HG03159 (cell line): ENCODE measurements around the gene SYNGAP1.

Source experiments
- ATAC-seq: cut with Tn5 transposase; IDR thresholded peaks from one replicate; pipeline ENCODE4 v1.9.1; 2021; ENCODE audit warnings: mild to moderate bottlenecking, moderate library complexity; ENCODE audit not compliant: unreplicated experiment

The SYNGAP1 gene

DNA sequence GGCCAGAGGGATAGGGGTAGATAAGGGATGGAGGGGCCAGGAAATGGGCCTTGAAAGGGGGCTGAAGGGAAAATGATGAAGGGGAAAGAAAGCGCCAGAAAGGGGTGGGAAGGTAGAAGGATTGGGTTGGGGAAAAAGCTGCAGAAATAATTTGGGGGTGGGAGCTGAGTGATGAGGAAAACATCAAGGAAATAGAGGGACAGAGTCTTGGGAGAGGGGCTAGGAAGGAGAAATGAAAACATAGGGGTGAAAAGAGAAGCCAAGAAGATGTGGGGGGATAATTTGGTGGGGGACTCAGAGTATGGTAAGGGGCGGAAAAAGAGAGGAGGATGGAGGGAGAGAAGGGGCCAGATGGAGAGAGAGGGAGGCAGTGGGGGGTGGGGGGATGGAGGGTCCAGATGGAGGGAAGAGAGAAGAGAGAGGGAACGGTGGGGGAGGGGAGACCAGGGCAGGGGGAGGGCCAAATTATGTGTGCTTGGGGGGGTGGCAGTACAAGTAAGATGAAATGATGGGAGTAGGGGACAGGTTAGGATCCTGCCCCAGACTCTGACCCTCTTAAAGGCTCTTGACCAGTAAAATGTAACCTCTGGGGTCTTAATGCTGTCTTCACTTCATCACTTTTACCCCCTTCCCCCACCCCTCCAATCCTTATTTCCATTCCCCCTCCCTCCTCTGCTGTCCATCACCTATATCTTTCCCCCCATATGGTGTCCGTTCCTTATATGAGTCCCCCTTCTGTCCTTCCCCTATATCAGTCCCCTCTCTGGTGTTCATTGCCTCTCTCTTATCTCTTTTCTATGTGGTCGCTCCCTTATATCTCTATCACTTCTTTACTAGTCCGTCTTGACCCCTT, 852 bp downstream of the SYNGAP1 start:
- ATAC-seq: no peak

DNA sequence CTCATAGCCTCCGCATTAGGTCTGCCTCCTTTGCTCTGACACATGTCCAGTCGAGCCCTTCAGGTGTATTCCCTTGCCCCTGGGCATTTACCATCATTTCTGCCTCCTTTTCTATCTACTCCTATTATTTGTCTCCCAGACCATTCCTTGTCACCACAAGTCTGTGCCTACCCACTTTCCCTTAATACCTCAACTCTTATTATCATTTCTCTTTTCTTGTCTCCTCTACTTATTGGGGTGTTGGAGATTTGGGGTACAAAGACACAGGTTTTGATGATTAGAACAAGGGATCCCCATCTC, 1.4 kb downstream of the SYNGAP1 start:
- ATAC-seq: no peak

DNA sequence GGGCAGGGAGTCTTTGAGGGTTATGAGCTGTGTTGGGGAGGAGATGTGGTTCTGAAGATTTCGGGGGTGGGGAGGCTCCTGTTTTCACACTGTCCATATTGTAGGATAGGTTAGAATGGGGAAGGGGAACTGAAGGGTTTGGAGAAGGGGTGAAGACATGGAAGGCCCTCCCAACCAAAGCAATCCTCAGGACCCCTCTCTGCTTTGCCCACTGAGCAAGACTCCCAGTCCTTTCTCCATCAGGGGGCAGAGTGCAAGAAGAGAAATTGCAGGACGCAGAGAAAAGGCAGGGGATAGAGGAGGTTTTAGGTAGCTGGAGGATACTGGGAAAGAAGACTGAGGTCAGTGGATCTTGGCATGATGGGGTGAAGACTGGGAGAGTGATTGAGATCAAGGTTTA, 3.9 kb downstream of the SYNGAP1 start:
- no peak for ATAC-seq

DNA sequence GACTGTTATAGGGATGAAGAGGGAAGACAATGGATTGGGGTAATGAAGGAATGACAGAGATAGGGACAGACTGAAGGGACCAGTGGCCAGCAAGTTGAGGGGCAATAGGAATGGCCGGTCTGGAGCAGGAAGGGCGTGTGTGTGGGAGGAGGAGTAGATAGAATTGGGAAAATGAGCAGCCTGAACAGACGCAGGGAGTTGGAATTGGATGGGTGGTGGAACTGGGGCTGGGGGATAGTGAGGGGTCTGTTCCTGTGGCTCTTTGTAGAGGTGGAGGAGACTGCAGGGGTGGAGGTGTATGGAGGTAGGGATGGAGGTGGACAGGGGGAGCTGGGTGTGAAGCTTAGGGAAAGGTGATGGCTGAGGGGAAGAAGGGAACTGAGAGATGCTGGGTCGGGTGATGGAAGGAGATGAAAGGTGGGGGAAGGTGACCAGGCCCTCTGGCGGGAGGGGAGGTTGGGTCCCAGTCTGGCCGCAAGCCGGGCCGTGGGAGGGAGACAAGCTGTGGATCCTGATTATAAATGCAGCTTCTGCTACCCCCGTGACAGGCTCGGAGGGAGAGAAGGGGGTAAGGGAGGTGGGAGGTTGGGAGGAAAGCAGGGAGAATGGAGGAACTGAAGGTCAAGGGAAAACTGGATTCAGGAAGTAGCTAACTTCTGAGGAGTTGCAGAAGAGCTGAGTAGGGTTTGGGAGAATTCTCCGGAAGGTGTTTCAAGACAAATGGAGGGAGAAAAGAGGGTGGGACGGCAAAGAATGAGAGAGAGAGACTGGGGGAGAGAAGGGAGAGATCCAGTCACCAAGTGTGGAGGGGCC, 5.2 kb downstream of the SYNGAP1 start:
- ATAC-seq: no peak

DNA sequence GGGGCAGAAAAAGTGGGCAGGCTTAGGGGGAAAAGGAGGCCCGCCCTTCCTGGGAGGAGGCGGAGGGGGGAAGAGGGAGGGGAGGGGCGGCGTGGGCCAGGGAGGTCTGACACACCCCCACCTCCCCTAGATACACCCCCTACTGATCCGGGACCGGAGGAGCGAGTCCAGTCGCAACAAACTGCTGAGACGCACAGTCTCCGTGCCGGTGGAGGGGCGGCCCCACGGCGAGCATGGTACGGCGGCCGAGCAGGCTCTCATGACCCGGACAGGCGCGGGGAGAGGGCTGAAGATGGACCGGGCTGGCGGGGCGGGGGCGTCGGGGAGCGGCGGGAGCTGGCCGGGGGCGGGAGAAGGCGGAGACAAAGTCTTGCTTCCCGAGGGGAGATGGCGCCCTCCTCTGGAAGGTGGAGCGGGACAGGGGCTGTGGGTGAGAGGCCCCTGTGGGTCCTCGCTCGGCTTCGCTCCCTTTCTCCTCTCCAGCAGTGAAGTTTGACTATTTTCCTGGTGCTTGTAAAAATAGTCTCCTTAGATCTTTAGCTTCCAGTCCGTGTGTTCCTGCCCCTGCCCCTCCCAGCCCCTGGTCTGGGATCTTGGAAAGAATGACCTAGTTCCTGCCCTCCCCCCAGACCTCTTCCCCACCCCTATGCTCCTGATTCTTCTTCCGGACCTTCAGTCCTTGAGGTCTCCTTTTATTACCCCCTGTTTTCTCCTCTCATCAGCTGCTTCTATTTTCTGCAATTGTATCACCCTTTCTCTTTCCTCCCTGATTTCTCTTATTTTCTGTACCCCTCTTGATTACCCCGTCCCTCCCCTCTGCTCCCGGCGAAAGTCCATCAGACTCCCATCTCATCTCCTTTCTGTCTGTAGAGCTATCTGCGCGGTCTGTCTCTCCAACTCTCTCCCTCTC, 6.1 kb downstream of the SYNGAP1 start:
- ATAC-seq: no peak

DNA sequence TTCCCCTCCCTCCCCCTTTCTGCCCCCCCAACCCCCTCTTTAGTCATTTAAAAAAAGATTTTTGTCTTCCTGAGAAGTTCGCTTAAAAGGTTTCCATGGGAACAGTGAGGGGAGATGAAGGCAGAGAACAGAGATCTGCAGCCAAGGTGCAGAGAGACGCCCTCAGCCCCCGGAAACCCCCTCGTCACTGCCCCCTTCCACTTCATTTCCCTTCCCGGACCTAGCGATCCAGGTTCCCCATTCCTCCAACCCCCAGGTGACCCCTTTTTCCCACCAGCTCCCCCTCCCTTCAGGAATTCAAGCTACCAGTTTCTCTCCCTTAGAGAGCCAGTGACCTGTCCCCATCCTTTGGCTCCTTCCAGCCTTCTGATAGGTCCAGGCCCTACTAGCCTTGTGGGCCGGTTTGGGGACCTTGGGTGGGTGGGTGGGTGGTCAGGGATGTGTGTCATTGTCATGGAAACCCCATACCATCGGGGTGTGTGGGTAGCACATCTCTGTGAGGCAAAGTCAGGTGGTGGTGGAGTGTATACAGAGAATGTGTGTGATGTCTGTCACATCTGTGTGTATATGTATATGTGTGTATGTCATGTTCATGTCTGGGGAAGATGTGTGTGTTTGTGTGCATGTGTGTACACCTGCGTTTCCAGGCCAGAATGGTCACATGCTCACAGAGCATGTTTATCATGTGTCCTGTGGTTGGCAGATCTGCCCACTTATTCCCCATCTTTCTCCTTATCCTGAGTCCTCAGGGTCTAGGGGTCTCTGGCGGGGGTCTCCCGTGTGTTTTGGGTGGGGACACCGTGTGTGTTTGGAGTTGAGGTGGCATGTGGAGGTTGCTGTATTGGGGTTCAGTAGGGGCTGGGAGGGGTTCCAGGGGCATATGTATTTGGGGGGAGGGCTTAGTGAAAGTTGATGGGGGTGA, 7.0 kb downstream of the SYNGAP1 start:
- ATAC-seq: no peak

DNA sequence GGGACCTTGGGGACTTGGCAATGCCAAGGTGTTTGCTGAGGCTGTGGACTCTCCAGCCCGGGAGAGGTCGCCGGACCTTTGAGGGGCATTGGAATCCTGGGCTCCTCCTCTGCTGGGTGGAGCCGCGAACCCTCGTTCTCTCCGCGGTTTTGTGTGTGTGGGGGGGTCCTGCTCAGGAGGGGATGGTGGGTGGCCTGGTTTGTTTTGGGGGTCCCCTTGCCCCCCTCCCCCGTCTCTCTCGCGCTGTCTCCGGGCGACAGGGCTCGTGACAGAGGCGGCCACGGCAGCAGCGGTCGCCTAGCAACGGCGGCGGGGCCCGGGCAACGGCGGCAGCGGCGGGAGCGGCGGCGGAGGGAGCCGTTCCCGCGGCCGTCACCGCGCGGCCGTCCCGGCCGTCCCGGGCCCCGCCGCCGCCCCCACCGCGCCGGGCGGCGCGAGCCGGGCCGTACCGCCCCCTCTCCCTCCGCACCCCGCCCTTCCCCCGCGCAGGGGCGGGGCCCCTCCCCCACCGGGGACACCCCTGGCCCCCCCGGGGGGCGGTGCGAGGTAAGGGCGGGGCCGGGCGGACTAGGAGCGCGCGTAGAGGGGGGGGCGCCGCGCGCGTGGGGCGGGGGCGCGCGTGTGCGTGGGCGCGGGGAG, 7.8 kb downstream of the SYNGAP1 start:
- no peak for ATAC-seq

DNA sequence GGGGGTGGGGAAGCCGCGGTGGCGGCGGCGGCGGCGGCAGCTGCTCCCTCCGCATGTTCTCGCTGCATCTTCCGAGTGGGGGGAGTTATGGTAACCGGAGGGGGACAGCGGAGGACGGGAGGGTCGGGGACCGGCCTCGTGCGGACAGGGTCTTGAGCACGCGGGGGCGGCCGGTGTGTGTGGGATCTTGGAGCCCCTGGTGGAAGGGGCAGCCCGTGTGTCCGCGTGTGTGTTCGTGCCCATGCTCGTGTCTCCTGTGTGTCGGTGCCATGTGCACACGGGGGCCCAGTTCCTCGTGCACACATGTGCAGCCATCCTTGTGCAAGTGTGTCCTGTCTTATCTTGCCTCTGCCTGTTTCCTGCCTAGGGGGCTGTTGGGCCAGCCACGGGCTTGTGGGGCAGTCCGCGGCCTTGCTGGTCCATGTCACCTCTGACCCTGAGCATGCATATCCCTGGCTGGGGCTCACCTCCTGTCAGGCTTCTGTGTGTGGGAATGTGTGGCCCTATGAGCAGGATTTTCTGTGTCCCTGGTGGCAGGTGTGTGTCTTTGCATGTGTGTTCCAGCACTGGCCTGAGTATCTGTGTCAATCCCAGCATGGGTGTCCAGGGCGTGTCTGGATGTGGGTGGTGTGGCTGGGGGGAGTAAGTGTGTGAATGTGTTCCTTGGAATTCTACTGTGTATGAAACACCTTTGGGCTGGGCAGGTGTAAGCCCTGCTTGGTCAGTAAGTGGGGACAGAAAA, 8.5 kb downstream of the SYNGAP1 start:
- ATAC-seq: no peak

DNA sequence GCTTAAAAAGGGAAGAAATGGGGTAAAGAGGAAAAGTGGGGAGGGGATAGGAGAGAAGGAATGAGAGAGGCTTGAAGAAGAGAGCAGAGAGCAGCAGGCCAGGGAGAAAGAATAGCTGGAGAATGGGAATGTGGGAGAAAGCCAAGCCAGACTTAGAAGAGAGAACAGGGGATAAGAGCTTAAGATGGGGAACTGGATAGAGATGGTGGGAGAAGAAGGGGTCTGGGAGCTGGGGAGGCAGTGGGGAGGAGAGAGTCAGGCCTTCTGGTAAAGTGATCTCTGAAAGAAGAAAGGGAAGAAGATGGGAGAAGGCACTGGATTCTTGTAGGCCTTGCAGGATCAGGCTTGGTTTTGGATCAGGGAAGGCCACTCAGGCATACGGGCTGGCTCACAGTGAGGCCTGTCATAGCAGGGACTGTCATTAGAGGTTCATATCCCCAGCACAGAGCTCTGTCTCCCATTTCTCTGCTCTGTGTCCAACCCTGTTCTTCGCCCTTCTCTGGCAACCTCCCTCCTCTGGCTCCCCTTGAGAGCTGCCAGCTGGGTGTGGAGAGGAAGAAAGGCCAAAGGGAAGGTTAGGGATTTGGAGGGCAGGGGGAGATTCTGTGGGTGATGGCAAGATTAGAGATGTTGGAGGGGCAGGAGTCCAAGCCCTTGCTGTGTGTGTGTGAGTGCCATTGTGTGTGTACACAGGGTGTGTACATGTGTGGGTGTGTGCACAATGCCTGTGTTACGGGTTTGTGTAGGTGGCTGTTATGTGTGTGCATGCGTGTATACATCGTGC, 9.3 kb downstream of the SYNGAP1 start:
- no peak for ATAC-seq

DNA sequence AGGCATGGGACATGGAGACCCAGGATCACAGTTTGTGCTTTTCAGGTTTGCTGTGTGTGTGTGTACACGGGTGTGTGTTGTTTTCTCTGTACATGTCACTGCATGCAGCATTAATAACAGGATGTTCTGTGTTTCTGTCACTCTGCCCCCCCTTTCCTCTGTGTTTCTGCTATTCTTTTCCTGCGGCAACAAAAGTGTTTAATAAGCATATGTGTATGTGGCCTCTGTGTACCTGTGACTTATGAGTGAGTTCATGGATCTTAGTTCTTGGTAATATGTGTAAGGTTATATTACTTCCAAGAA, 9.8 kb downstream of the SYNGAP1 start:
- ATAC-seq: no peak

DNA sequence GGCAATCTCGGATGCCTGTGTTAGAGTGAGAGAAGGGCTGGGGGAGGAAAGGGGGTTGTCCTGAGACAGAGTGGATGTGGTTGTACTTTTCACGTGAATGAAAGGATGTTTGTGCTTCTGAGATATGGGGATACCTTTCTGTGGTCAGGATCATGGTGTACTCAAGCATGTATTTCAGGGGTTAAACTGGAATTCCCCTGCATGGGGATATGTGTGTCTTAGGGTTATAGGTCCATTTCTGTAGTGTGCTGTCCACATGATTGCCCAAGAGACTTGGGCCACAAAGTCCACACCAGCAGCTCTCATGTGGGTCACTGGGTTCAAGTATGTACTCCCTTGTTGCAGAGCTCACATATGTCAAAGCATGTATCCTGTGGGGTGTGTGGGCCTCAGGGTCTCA, 10.5 kb downstream of the SYNGAP1 start:
- no peak for ATAC-seq

DNA sequence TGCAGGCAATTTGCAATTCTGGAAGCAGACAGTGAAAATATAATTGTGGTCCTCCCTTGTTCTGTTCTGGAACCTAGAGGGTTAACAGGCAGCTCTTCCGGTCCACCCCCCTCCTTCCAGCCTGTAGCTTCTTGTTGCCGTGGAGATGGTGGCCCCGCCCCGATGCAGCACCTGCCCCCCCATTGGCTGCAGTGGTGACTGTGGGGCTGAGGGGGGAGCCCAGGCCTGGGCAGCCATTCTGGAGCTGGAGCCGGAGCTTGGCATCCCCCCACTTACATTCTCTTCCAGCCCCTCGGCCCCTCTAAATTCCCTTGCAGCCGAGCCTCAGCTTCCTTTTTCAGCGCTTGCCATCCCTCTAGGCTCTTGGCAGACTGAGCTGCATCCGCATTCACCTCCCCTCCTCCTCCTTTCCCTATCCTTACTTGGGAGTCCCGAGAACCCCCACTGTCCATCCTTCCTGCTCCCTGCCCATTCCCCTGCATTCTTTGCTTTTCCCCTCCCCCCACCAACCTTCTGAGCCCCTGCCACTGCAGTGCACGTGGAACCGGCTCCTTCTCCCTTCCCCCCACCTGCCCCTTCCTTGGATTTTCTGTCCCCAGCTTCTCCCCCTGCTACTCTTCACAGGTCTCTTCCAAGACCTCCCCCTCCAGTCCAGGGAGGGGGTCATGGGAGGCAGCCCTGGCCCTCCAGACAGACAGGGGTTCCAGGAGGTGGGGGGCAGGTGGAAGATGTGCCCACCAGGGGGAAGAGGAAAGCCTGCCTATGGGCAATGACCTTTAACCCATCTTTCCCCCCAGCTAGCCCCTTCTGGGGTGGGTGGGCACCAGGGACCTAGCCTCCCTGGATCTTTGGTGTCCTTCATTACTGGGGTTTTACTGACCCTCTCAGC, 11.4 kb downstream of the SYNGAP1 start:
- no peak for ATAC-seq

DNA sequence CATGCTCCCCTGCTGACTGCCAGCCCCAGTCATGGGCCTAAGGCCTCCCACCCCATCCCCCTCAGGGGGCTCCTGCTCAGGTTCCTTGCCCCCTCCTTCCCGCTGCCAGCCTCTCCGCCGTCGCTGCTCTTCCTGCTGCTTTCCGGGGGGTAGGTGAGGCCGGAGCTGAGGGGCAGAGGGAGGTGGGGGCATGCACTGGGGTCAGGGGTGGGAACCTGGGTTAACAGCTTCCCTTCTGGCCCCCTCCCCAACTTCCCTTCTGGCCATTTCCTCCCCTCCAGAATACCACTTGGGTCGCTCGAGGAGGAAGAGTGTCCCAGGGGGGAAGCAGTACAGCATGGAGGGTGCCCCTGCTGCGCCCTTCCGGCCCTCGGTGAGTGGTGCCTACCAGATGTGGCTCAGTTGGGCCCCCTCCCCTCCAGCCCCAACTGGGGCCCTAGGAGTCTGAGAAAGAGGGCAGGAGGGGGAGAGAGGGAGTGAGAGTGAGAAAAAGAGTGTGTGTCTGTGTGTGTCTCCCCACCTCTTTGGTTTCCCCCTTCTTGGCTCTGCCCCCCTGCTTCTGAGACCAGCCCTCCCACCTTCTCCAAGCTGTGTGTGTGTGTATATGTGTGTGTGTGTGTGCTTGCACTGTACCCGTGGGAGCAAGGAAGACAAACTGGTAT, 12.1 kb downstream of the SYNGAP1 start:
- ATAC-seq: no peak

DNA sequence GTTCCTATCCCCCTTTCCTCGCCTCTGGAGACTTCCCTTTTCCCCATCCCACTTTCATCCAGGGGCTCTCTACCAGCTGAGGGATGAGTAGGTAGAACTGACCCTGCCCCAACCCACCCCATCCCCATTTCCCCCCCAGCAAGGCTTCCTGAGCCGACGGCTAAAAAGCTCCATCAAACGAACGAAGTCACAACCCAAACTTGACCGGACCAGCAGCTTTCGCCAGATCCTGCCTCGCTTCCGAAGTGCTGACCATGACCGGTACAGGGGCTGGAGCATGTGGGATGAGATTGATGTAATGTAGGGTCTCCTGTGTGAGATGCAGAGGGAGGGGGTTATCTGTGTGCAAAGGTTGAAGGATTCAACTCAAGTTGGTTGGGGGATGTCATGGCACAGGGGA, 12.7 kb downstream of the SYNGAP1 start:
- no peak for ATAC-seq

DNA sequence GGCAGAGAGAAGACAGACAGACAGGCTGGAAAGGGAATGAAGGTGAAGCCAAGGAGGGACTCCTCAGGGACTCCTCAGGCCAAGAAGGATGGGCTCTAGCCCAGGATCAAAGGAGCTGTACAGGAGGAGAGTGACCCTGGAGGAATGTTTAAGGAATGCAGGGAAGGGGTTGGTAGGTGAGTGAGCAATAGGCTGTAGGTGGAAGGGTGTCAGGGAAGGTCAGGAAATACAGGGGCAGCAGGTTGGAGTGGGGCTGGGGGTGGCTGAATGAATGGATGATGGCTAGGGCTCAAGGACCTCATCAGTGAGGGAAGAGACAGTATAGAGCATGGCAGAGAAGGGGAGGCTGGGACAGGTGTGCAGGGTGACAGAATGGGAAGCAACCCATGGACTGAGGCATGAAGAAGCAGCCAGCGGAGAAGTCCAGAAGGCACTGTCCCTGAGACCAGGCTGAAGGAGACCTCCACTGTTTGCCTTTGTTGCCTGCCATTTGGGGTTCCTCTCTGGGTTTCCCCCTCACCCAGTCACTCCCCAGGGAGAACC, 13.2 kb downstream of the SYNGAP1 start:
- ATAC-seq: no peak

DNA sequence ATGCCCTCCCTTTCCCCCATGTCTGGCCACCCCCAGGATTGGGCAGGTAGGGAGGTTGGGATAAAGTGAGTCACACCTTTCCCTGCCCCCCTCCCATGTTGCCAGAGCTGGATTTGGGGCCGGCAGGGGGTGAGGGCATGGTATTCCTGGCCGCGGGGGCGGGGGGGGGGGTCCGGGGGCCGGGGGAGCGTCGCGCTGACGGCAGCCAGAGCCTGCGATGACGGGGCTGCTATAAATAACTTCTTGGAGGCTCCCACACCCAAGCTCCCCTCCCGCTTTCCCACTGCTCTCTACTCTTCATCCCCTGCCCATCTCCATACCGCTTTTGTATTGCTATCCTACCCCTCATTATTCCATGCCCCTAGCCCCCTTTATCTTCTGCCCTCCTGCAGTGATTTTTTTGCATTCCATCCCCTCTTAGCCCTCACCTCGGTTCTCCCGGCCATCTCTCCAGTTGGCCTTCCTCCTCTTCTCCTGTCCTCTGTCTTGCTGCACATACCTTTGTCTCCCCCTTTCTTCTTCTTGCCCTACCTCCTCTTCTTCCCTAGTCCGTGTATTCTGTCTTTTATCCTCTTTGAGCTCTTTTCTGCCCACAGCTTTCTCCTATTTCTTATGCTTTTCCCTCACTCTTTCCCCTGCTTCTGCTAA, 13.8 kb downstream of the SYNGAP1 start:
- ATAC-seq: no peak
